ENCODE measurements around the gene KCNIP4. TPM values are rescaled to one million over a fixed set of nuclear protein-coding genes. Genes with fewer than 3 reads are reported as not detected.

The KCNIP4 gene
- total and polyA plus RNA-seq, 7 donors: 0.03 TPM; not detected in 6

GRCh38 chr4:21768349-21769310, 179.9 kb downstream of the KCNIP4 start:
- 32 to 40% (median 39%) methylated on average over 6 of the region's 6 CpGs for WGBS, 3 donors
- ATAC-seq (no peak), DNase-seq (no peak)
- Histone ChIP-seq H3K9me3 (peaks cover 7% of the 10 kb centered on the region), H3K36me3 (ENCODE audit: insufficient read depth in 1 of 2, low read depth in 1 of 2) (no peaks in the 10 kb centered on the region), H3K27ac (no peak overlapping the region), H3K4me3 (no peak overlapping the region), H3K27me3 (ENCODE audit: insufficient read depth in 3 of 3, low read length in 2 of 3) (no peaks in the 10 kb centered on the region), H3K4me1 (no peaks in the 10 kb centered on the region)
- intact Hi-C loops (cut with DNase I): loop anchor here (5.0 to 10.0 kb wide), 3 partner anchors 254 to 994 kb away; no protein-coding TSS in a partner anchor
- TF ChIP-seq CTCF (IDR thresholded peaks at IDR 0.05): peak; percentile 61

DNA sequence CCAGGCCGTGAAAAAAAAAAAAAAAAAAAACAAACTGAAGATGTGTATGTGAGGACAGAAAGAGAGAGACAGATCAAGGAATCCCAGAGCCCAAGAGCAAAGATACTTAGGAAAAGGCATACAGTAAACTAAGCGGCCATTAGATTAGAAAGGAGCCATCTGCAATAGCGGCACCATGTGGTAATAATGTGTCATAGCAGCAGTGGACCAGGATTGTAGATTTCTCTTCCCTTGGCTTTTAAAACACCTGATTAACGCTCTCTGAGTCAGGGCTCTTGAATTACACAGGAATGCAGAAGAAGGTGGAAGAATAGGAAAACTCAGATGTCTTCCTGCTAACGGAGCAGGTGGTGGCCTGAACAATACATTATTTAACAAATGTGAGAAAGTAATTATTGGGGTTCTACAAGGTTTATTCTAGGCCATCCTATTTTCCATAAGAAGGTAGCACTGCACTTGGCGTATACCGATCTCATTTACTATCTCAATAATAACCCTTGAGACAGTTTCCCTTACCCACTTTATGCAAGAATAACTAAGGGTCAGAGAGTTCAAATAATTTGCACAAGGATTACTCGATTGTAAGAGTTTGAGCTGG, 182.7 kb downstream of the KCNIP4 start:
- intact Hi-C loops (cut with DNase I): loop anchor here (5.0 to 10.0 kb wide), 3 partner anchors 251 to 991 kb away; no protein-coding TSS in a partner anchor
- no peak overlapping the region for H3K4me3 ChIP-seq
- H3K9me3 ChIP-seq: no peaks in the 10 kb centered on the region
- ATAC-seq (peak in 1 of 4 donors; percentile 48), DNase-seq (no peak)
- H3K36me3 ChIP-seq (ENCODE audit: insufficient read depth in 1 of 2, low read depth in 1 of 2): no peaks in the 10 kb centered on the region
- H3K27me3 ChIP-seq (ENCODE audit: insufficient read depth in 3 of 3, low read length in 2 of 3): no peaks in the 10 kb centered on the region
- peak; percentile 70 for TF ChIP-seq CTCF (IDR thresholded peaks at IDR 0.05)
- no peak overlapping the region for H3K27ac ChIP-seq
- 33 to 38% (median 37%) methylated on average over 8 of the region's 8 CpGs for WGBS, 3 donors
- H3K4me1 ChIP-seq: no peaks in the 10 kb centered on the region

DNA sequence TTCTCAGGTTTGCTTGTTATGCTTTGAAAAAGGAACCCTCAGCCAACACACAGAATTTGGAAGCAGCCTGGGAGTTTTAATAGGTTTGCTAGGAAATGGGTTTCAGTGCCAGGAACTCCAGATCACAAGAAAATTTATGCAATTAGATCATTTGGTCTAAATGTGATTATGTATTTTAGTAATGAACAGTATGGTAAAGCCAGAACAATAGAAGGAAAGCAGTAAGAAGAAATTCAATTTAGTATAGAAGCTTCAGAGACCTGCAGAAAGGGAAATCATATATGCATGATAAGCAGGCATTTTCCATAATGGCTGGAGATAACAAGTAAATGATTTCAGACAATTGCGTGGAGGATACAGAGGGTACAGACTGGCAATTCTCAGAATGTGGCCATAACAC, 184.7 kb downstream of the KCNIP4 start:
- Histone ChIP-seq H3K27me3 (ENCODE audit: insufficient read depth in 3 of 3, low read length in 2 of 3) (peaks cover 0 to 2% (median 0%) of the 10 kb centered on the region in 3 donors), H3K9me3 (no peaks in the 10 kb centered on the region), H3K27ac (no peak overlapping the region), H3K4me3 (no peak overlapping the region), H3K4me1 (no peaks in the 10 kb centered on the region), H3K36me3 (ENCODE audit: insufficient read depth in 1 of 2, low read depth in 1 of 2) (no peaks in the 10 kb centered on the region)
- 74 to 86% (median 79%) methylated on average over 1 of the region's 1 CpG for WGBS, 3 donors
- intact Hi-C loops (cut with DNase I): loop anchor here (10.0 kb wide), 2 partner anchors 249 to 989 kb away; no protein-coding TSS in a partner anchor
- TF ChIP-seq CTCF (IDR thresholded peaks at IDR 0.05): no peak
- ATAC-seq: no peak
- DNase-seq: no peak

DNA sequence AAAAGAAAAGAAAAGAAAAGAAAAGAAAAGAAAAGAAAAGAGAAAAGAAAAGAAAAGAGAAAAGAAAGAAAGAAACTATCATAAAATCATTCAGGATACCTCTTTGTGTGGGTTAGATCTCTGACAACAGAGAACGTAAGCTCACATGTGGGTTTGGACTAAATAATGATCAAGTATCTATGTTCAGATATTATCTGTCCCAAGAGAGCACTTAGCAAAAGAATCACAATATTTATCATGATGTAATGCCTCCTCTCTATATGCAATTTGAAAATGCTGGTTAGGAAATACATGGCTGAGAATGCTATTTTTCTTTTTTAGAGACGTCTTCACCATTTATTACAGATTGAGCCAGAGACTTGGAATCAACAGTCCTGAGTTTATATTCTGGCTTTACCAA, 191.3 kb downstream of the KCNIP4 start:
- intact Hi-C loops (cut with DNase I): no loop called here
- Histone ChIP-seq H3K4me1 (no peaks in the 10 kb centered on the region), H3K9me3 (no peaks in the 10 kb centered on the region), H3K4me3 (no peak overlapping the region), H3K27me3 (ENCODE audit: insufficient read depth in 3 of 3, low read length in 2 of 3) (peaks cover 0 to 2% (median 0%) of the 10 kb centered on the region in 3 donors), H3K27ac (no peak overlapping the region), H3K36me3 (ENCODE audit: insufficient read depth in 1 of 2, low read depth in 1 of 2) (no peaks in the 10 kb centered on the region)
- ATAC-seq (no peak), DNase-seq (no peak)
- TF ChIP-seq CTCF (IDR thresholded peaks at IDR 0.05): no peak
- WGBS, 3 donors: 45 to 62% (median 51%) methylated on average over 2 of the region's 2 CpGs

Data from psoas muscle (tissue), 8 donors.